Muscle of leg (tissue), 11 donors: Measurements from ENCODE around the gene ZBTB2. TPM values are rescaled to one million over a fixed set of nuclear protein-coding genes. Genes with fewer than 3 reads are reported as not detected.

ENCODE experiments used
- DNase-seq: peaks from one replicate; pipeline ENCODE4 v3.0.0; 2013
- H3K27ac ChIP-seq: one replicate; pipeline ENCODE4 v1.5.1; 2013; ENCODE audit warnings: mild to moderate bottlenecking, low read length, control low read depth
- H3K27me3 ChIP-seq: one replicate; pipeline ENCODE4 v1.6.1; 2013; ENCODE audit warnings: low read length; ENCODE audit not compliant: control insufficient read depth, insufficient read depth
- H3K36me3 ChIP-seq: one replicate; pipeline ENCODE4 v1.6.1; 2013; ENCODE audit warnings: low read length; ENCODE audit not compliant: control insufficient read depth, insufficient read depth
- H3K4me1 ChIP-seq: one replicate; pipeline ENCODE4 v1.6.1; 2013; ENCODE audit warnings: low read length; ENCODE audit not compliant: control insufficient read depth, insufficient read depth
- H3K4me3 ChIP-seq: one replicate; pipeline ENCODE4 v1.5.1; 2013; ENCODE audit warnings: low read length, control low read depth
- H3K9me3 ChIP-seq: replicated peaks from 2 replicates; pipeline ENCODE4 v1.6.1; 2013; ENCODE audit warnings: low read depth, low read length; ENCODE audit not compliant: control insufficient read depth
- WGBS: methylation state at CpG from one replicate; pipeline ENCODE4 v1.1.5; 2013; ENCODE audit warnings: missing lambda C conversion rate; ENCODE audit not compliant: insufficient coverage; 5-methylcytosine and 5-hydroxymethylcytosine counted together
- polyA plus RNA-seq, 8 donors: library from polyadenylated mRNA; unstranded; fragments of 120-200 nt; gene quantifications; one replicate each; pipeline versions ENCODE4 v1.2.1 to v1.2.3, GENCODE V29; 2013; ENCODE audit warnings: inconsistent platforms in 1 of 8, low replicate concordance in 1 of 8; ENCODE audit not compliant: insufficient read length in 8 of 8, insufficient read depth in 1 of 8
- total RNA-seq: library from RNA; stranded (reverse); fragments of 120-200 nt; gene quantifications from one replicate; pipeline ENCODE4 v1.2.4, GENCODE V29; 2013

The ZBTB2 gene
- total and polyA plus RNA-seq, 9 donors = 8.2 to 14.7 (median 10.0) TPM

DNA sequence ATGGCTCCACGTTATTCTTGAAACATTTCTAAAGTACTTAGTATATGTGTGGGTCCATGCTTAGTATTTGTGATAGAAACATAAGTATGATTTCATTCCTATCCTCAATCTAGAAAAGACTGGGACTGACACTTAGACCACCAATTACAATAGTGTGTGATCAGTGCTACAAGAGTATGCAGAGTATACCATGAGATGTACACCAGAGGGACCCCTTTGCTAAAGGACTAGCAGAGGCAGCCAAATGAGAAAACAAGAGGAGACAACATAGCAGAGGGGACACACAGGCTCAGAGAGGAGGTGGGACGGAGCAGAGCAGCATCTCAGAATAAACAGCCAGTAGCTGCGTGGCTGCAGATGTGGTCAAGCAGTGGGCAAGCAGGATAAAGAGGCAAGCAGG, 39.5 kb upstream of the ZBTB2 start:
- Histone ChIP-seq H3K4me3 (no peak overlapping the region), H3K27me3 (no peaks in the 10 kb centered on the region), H3K27ac (no peak overlapping the region), H3K9me3 (no peaks in the 10 kb centered on the region), H3K36me3 (peaks cover 22% of the 10 kb centered on the region), H3K4me1 (no peaks in the 10 kb centered on the region)
- WGBS = 79% methylated on average over 2 of the region's 3 CpGs
- DNase-seq = no peak

DNA sequence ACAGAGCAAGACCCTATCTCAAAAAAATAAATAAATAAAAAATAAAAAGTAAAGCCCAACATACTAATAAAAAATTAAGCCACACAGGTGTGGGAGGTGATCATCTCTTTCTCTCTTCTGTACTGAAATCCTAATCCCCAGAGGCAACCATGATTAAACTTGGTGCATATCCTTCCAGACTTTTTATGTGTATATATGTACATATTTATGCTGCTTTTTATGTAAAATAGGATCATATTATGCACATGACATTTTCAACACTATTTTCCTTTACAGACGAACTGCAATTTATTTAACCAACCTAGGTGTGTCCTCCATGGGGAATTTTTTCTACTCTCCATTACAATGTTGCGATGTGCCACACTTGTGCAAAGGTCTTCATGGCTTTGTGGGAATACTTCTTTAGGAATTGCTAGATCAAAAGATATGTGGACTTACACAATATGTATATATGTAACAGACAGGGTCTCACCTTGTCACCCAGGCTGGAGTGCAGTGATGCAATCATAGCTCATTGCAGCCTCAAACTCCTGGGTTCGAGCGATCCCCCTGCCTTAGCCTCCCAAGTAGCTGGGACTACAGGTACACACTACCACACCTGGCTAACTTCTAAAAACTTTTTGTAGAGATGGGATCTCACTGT, 36.9 kb upstream of the ZBTB2 start:
- DNase-seq = no peak
- H3K27me3 ChIP-seq = no peaks in the 10 kb centered on the region
- no peaks in the 10 kb centered on the region for H3K4me1 ChIP-seq
- H3K36me3 ChIP-seq = peaks cover 31% of the 10 kb centered on the region
- WGBS = no CpG with 5 or more reads among the region's 4 CpGs
- H3K4me3 ChIP-seq = no peak overlapping the region
- H3K9me3 ChIP-seq = no peaks in the 10 kb centered on the region
- H3K27ac ChIP-seq = no peak overlapping the region

DNA sequence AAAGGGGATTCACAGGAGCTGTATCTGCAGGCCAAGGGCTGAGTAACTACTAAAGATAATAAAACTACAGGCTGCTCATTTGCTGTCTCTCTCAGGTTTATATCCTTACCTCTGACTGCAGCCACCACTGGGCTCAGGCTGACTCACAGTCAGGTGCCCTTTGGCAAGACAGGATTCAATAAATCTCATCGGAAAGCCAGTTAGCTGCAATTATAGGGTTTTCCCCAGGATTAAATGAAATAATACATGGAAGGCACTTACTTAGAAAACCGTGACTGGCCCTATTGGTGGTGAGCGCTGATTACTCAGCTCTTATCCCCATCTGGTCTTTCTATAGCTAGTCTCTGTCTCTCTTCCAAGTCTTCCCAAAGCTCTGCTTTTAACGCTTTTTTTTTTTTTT, 34.2 kb upstream of the ZBTB2 start:
- Histone ChIP-seq H3K27me3 (no peaks in the 10 kb centered on the region), H3K4me1 (no peaks in the 10 kb centered on the region), H3K9me3 (no peaks in the 10 kb centered on the region), H3K4me3 (no peak overlapping the region), H3K36me3 (peaks cover 27% of the 10 kb centered on the region), H3K27ac (no peak overlapping the region)
- DNase-seq = no peak
- 90% methylated on average over 3 of the region's 4 CpGs for WGBS

DNA sequence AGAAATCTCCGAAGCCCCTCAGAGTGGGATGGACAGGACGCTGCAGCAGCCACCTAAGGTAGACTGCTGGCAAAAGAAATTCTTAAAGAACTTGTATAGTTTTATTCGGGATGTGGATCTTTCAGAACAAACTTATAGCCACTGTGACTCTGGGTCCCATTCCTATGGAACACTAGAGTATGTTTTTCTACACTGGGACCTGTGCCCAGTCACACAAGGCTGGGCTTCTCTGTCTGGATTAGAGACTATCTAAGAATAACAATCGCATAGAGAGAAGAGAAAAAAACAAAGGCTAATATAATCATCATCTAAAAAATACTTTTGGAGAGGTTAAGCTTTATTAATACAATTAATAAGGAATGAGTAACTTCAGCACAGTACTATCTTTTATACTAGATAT, 31.6 kb upstream of the ZBTB2 start:
- peaks cover 28% of the 10 kb centered on the region for H3K36me3 ChIP-seq
- no peaks in the 10 kb centered on the region for H3K27me3 ChIP-seq
- DNase-seq = no peak
- H3K4me3 ChIP-seq = no peak overlapping the region
- no peaks in the 10 kb centered on the region for H3K4me1 ChIP-seq
- H3K9me3 ChIP-seq = no peaks in the 10 kb centered on the region
- H3K27ac ChIP-seq = no peak overlapping the region
- whole genome bisulfite sequencing = no CpG with 5 or more reads among the region's 4 CpGs

DNA sequence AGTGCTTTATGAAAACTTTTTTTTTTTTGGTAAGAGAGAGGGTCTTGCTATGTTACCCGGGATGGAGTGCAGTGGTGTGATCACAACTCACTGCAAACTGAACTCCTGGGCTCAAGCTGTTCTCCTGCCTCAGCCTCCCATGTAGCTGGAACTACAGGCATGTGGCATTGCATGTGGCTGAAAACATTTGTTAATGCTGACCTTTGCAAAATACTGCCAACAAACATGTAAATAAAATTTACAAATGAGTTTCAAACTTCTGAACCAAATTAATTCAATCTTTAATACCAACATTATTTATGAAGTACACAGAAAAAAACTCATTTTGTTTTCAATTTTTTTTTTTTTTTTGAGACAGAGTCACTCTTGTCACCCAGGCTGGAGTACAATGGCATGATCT, 26.1 kb upstream of the ZBTB2 start:
- Histone ChIP-seq H3K27ac (no peak overlapping the region), H3K4me1 (no peaks in the 10 kb centered on the region), H3K9me3 (peaks cover 5% of the 10 kb centered on the region), H3K36me3 (peaks cover 41% of the 10 kb centered on the region), H3K4me3 (no peak overlapping the region), H3K27me3 (no peaks in the 10 kb centered on the region)
- WGBS = no CpG with 5 or more reads among the region's 1 CpG
- DNase-seq = no peak

DNA sequence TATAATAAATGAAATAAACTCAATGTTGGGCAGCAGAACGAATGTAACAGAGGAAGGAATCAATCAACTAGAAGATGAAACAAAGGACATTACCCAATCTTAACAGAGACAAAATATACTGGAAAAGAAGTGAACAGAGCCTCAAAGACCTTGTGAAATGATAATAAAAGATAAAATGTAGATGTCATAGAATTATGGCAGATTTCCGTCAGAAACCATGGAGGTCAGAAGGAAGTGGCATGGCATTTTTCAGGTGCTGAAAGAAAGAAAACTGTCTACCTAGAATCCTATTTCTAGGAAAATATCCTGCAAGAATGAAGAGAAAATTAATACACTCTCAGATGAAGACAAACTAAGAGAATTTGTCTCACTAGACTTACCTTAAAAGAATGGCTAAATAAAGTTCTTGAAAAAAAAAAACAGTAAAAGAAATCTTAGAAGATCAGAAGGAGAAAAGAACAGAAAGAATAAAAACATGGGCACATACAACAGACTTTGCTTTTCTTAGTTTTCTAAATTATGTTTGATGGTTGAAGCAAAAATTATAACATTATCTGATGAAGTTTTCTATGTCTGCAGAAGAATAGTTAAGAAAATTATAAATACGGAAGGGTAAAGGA, 23.4 kb upstream of the ZBTB2 start:
- H3K4me3 ChIP-seq = no peak overlapping the region
- no CpG with 5 or more reads among the region's 3 CpGs for WGBS
- no peaks in the 10 kb centered on the region for H3K27me3 ChIP-seq
- H3K27ac ChIP-seq = no peak overlapping the region
- H3K4me1 ChIP-seq = no peaks in the 10 kb centered on the region
- peaks cover 55% of the 10 kb centered on the region for H3K36me3 ChIP-seq
- DNase-seq = no peak
- H3K9me3 ChIP-seq = peaks cover 5% of the 10 kb centered on the region

DNA sequence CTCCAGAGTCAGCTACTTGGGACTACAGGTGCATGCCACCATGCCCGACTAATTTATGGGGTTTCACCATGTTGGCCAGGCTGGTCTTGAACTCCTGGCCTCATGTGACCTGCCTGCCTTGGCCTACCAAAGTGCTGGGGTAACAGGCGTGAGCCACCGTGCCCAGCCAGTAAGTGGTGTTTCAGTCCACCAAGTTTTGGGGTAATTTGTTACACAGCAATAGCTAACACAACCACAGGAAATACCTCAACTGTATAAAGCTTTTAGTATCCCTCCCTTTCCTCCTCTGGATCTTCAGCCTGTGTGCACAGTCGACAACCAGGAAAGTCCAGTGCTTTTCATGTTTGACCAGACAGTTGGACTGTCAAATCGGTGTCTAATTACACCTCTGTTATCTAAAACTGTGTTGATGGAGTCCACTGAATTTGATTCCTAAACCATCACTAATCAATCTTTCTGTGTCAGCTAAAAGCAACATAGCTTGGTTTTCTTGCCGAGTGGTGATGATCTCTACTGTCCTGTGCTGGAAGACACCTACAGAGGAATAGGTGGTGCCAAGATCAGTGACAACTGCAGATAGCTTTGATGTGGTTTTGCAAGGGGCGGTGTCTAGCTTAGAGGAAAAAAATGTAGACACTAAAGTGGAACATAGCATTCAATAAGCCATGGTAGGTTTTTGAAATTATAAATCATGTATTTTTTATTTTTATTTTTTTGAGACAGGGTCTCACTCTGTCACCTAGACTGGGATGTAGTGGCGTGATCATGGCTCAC, 22.2 kb upstream of the ZBTB2 start:
- Histone ChIP-seq H3K4me1 (no peaks in the 10 kb centered on the region), H3K27ac (no peak overlapping the region), H3K27me3 (no peaks in the 10 kb centered on the region), H3K36me3 (peaks cover 51% of the 10 kb centered on the region), H3K4me3 (no peak overlapping the region), H3K9me3 (peaks cover 5% of the 10 kb centered on the region)
- DNase-seq = no peak
- WGBS = 79% methylated on average over 3 of the region's 8 CpGs

DNA sequence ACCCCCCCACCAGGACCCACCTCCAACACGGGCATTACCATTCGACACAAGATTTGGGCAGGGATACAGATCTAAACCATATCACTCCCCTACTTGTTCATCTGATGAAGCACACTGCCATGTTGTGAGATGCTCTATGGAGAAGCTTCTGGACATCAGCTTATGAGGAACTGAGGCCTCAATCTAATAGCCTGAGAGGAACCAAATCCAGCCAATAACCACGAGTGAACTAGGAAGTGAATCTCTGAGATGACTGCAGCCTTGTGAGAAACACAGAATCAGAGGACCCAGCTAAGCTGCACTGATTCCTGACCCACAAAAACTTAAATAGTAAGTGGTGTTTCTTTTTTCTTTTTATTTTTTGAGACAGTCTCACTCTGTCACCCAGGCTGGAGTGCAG, 21.6 kb upstream of the ZBTB2 start:
- no peak for DNase-seq
- Histone ChIP-seq H3K27me3 (no peaks in the 10 kb centered on the region), H3K27ac (no peak overlapping the region), H3K4me3 (no peak overlapping the region), H3K4me1 (no peaks in the 10 kb centered on the region), H3K9me3 (peaks cover 5% of the 10 kb centered on the region), H3K36me3 (peaks cover 49% of the 10 kb centered on the region)
- WGBS = no CpG with 5 or more reads among the region's 3 CpGs

DNA sequence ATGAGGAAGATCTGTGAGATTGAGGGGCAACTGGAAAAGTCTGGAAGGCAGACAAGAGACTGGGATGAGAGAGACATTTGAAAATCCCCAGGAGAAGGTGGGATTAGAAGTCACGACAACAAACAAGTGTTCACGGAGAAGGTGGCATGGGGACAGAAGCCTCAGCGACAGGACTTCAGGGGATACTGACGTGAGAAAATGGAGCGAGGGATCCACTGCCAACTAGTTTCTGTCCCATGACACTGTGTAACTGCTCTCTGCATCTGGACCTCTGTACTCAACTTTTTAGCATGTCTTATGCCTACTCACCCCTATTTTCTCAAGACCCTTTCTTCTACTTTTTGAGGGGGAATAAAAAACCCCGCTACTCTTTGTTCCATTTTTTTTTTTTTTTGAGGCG, 18.3 kb upstream of the ZBTB2 start:
- H3K36me3 ChIP-seq = peaks cover 42% of the 10 kb centered on the region
- 66% methylated on average over 3 of the region's 7 CpGs for WGBS

DNA sequence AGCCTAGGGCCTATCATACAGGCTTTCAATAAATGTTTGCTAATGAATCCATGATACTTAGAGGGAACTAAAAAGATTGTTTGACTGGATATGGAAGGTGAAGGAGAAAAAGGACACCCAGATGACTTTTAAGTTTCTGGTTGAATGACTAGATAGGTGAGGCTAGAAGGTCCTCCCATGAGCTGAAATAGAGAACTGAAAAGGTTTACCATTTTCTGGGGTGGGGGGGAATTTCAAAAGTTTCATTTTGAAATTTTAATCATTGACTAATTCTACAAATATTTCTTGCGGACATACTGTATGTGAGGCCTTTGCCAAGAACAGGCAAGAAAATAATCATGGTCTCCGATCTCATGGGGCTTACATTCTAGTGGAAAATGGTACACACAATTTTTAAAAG, 17.9 kb upstream of the ZBTB2 start:
- 100% methylated on average over 1 of the region's 2 CpGs for WGBS
- DNase-seq = no peak
- peaks cover 40% of the 10 kb centered on the region for H3K36me3 ChIP-seq
- no peak overlapping the region for H3K27ac ChIP-seq
- H3K27me3 ChIP-seq = no peaks in the 10 kb centered on the region
- no peaks in the 10 kb centered on the region for H3K4me1 ChIP-seq
- no peak overlapping the region for H3K4me3 ChIP-seq
- H3K9me3 ChIP-seq = peaks cover 5% of the 10 kb centered on the region

More for the DNA sequence above, 18.3 kb upstream of the ZBTB2 start:
- H3K4me3 ChIP-seq = no peak overlapping the region
- H3K9me3 ChIP-seq = peaks cover 5% of the 10 kb centered on the region
- no peak overlapping the region for H3K27ac ChIP-seq
- H3K4me1 ChIP-seq = no peaks in the 10 kb centered on the region
- no peaks in the 10 kb centered on the region for H3K27me3 ChIP-seq
- DNase-seq = no peak
